Stomach smooth muscle (tissue), 2 donors: ENCODE data around the gene ADAMTS15.

ENCODE experiments used
- H3K27ac ChIP-seq: one replicate; pipeline ENCODE4 v1.7.0; 2013; ENCODE audit warnings: mild to moderate bottlenecking, low read length, inconsistent platforms
- H3K27me3 ChIP-seq, 2 donors: one replicate each; pipeline ENCODE4 v1.7.0; 2013; ENCODE audit warnings: low read length in 2 of 2; ENCODE audit not compliant: insufficient read depth in 2 of 2, control insufficient read depth in 1 of 2
- H3K36me3 ChIP-seq, 2 donors: one replicate each; pipeline ENCODE4 v1.7.0; 2013; ENCODE audit warnings: low read length in 2 of 2; ENCODE audit not compliant: control insufficient read depth in 2 of 2, insufficient read depth in 2 of 2
- H3K4me1 ChIP-seq: one replicate; pipeline ENCODE4 v1.7.0; 2013; ENCODE audit warnings: low read length; ENCODE audit not compliant: control insufficient read depth, insufficient read depth
- H3K4me3 ChIP-seq, 2 donors: one replicate each; pipeline ENCODE4 v1.7.0; 2013; ENCODE audit warnings: low read length in 2 of 2
- H3K9ac ChIP-seq, 2 donors: one replicate each; pipeline ENCODE4 v1.7.0; 2013; ENCODE audit warnings: low read length in 2 of 2, mild to moderate bottlenecking in 1 of 2
- H3K9me3 ChIP-seq, 2 donors: one replicate each; pipeline ENCODE4 v1.7.0; 2013; ENCODE audit warnings: low read length in 2 of 2; ENCODE audit not compliant: control insufficient read depth in 2 of 2
- donor health status: healthy.
- donor health status: Pancreatic carcinoma.

ADAMTS15 gene

GRCh38 chr11:130464291-130464812 is 15.9 kb downstream of the ADAMTS15 start:
- no peaks in the 10 kb centered on the region for H3K4me1 ChIP-seq
- H3K36me3 ChIP-seq: peaks cover 0 to 6% of the 10 kb centered on the region in 2 donors

DNA sequence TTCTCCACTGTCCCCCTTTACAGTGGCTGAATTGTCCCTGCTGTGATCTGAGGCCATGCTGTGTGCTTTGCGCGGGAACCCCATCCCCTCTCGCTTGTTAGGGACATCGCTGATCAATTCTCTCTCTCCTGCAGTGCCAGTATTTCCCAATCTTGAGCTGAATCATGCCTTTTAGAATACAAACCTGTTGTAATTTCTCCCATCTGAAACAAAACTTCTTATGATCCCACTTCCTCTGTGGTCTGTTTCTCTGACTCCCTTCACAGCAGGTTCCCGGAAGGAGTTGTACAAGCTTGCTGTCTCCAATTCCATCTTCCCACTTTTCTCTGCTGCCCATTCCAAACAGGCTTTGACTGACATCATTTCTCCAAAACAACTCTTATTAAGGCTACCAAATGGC is 16.8 kb downstream of the ADAMTS15 start:
- Histone ChIP-seq H3K4me3 (no peak overlapping the region), H3K36me3 (peaks cover 0 to 6% of the 10 kb centered on the region in 2 donors), H3K9ac (no peak overlapping the region), H3K9me3 (no peaks in the 10 kb centered on the region), H3K27me3 (no peaks in the 10 kb centered on the region), H3K27ac (no peak overlapping the region), H3K4me1 (no peaks in the 10 kb centered on the region)

More at GRCh38 chr11:130464291-130464812, 15.9 kb downstream of the ADAMTS15 start:
- H3K9me3 ChIP-seq: no peaks in the 10 kb centered on the region
- no peak overlapping the region for H3K27ac ChIP-seq
- H3K9ac ChIP-seq: no peak overlapping the region
- H3K27me3 ChIP-seq: no peaks in the 10 kb centered on the region
- no peak overlapping the region for H3K4me3 ChIP-seq

DNA sequence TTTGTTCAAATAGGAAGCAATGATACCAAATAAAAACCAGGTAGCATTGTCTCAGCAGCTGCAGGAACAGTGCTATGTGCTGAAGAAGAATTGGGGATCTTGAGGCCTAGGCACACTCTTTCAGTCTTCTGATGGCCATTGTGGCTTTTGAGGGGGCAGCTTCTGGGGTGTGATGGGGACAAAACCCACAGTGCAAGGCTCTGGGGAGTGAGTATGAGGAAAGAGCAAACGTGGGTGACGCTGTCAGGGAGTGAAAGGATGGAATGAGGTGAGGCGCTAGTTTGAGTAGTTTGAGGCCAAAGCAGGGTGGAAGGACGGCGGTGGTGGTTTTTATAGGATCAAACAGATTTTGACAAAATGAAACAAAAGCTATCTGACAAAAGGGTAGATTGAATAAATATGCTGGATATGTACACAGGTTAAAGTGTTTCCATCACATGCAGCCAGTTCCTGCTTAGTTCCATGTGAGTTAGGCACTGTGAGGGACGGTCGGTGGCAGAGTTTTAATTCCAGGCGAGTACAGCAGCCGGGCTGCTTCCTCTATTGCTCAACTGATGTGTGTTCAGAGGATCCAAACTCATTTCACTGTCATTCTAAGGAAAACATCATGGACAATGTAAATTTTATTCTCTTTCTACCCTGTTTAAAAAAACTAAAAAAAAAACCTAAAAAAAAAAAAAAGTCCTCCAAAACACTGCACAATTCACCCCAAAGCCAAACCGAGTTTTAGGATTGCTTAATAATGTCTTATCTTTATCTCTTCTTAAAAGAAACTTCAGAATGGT is 18.9 kb downstream of the ADAMTS15 start:
- no peaks in the 10 kb centered on the region for H3K27me3 ChIP-seq
- no peaks in the 10 kb centered on the region for H3K9me3 ChIP-seq
- no peak overlapping the region for H3K27ac ChIP-seq
- H3K9ac ChIP-seq: no peak overlapping the region
- no peak overlapping the region for H3K4me3 ChIP-seq
- H3K4me1 ChIP-seq: no peaks in the 10 kb centered on the region
- H3K36me3 ChIP-seq: peaks cover 0 to 9% of the 10 kb centered on the region in 2 donors

GRCh38 chr11:130469181-130469580 is 20.7 kb downstream of the ADAMTS15 start:
- no peaks in the 10 kb centered on the region for H3K9me3 ChIP-seq
- H3K27ac ChIP-seq: no peak overlapping the region
- no peak overlapping the region for H3K9ac ChIP-seq
- no peaks in the 10 kb centered on the region for H3K27me3 ChIP-seq
- H3K36me3 ChIP-seq: peaks cover 0 to 9% of the 10 kb centered on the region in 2 donors
- no peaks in the 10 kb centered on the region for H3K4me1 ChIP-seq
- no peak overlapping the region for H3K4me3 ChIP-seq

GRCh38 chr11:130470832-130471706 is 22.6 kb downstream of the ADAMTS15 start:
- Histone ChIP-seq H3K36me3 (peaks cover 0 to 6% of the 10 kb centered on the region in 2 donors), H3K4me1 (no peaks in the 10 kb centered on the region), H3K27ac (no peak overlapping the region), H3K9ac (no peak overlapping the region), H3K4me3 (no peak overlapping the region), H3K9me3 (no peaks in the 10 kb centered on the region), H3K27me3 (no peaks in the 10 kb centered on the region)

- Histone ChIP-seq H3K4me3 (no peak overlapping the region), H3K27me3 (no peaks in the 10 kb centered on the region), H3K4me1 (no peaks in the 10 kb centered on the region), H3K9ac (no peak overlapping the region), H3K36me3 (peaks cover 0 to 5% of the 10 kb centered on the region in 2 donors), H3K27ac (no peak overlapping the region), H3K9me3 (no peaks in the 10 kb centered on the region)
Observed at GRCh38 chr11:130471731-130472433, 23.4 kb downstream of the ADAMTS15 start.

DNA sequence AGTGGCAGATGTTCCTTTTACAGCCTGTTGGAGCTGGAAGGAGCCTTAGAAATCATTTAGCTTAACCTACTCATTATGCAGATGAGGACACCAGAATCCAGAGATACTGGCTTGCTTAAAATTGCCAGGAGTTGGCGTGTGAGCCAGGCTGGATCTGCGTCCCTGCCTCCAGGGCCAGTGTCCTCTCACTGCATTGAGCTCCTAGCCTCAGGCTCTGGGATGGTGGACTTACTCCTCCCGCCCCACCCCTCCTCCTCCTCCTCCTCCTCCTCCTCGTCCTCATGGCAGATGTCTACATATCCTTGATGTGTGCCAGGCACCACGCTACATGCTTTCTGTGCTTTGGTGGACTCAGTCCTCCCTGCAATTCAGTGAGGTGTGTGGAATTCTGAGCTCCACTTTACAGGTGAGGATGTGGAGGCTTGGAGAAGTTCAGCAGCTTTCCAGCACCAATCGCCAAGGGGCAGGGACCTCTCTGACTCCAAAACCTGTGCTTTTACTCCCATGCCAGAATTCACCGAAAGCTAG is 24.1 kb downstream of the ADAMTS15 start:
- no peak overlapping the region for H3K27ac ChIP-seq
- no peaks in the 10 kb centered on the region for H3K4me1 ChIP-seq
- no peak overlapping the region for H3K9ac ChIP-seq
- peaks cover 0 to 5% of the 10 kb centered on the region in 2 donors for H3K36me3 ChIP-seq
- no peaks in the 10 kb centered on the region for H3K27me3 ChIP-seq
- H3K9me3 ChIP-seq: no peaks in the 10 kb centered on the region
- H3K4me3 ChIP-seq: no peak overlapping the region

DNA sequence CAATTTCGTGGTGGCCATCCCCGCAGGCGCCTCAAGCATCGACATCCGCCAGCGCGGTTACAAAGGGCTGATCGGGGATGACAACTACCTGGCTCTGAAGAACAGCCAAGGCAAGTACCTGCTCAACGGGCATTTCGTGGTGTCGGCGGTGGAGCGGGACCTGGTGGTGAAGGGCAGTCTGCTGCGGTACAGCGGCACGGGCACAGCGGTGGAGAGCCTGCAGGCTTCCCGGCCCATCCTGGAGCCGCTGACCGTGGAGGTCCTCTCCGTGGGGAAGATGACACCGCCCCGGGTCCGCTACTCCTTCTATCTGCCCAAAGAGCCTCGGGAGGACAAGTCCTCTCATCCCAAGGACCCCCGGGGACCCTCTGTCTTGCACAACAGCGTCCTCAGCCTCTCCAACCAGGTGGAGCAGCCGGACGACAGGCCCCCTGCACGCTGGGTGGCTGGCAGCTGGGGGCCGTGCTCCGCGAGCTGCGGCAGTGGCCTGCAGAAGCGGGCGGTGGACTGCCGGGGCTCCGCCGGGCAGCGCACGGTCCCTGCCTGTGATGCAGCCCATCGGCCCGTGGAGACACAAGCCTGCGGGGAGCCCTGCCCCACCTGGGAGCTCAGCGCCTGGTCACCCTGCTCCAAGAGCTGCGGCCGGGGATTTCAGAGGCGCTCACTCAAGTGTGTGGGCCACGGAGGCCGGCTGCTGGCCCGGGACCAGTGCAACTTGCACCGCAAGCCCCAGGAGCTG is 24.8 kb downstream of the ADAMTS15 start:
- peaks cover 6% of the 10 kb centered on the region for H3K4me1 ChIP-seq
- H3K9me3 ChIP-seq: no peaks in the 10 kb centered on the region
- H3K9ac ChIP-seq: no peak overlapping the region
- H3K36me3 ChIP-seq: peaks cover 0 to 5% of the 10 kb centered on the region in 2 donors
- H3K27ac ChIP-seq: no peak overlapping the region
- H3K4me3 ChIP-seq: no peak overlapping the region
- H3K27me3 ChIP-seq: no peaks in the 10 kb centered on the region

DNA sequence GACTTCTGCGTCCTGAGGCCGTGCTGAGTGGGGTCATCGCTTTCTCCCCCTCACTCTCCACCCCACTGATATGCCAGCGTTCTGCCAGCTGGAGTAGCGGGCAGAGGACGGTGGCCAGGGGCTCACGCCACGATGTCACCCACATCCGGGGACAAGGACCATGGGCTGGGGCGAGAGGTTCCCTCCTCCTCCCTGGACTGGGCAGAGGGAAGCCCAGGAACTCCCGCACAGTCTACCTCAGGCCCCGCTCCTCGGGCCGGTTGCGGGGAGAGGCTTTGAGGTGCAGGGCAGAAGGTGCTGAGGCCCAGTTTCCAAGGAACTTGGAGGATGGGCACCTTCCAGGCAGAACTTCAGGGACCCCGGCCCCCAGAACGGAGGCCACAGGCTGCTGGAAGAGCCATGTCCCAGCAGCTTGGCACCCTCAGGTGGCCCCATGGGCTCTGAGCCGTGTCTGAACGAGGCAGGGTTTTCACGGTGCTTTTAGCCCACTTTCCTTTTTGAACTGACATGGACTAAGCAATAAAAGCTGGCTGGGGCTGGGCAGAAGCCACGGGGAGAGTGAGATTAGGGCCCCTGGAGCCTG is 25.4 kb downstream of the ADAMTS15 start:
- Histone ChIP-seq H3K9ac (no peak overlapping the region), H3K27me3 (no peaks in the 10 kb centered on the region), H3K36me3 (peaks cover 0 to 5% of the 10 kb centered on the region in 2 donors), H3K9me3 (no peaks in the 10 kb centered on the region), H3K4me1 (peaks cover 8% of the 10 kb centered on the region), H3K4me3 (no peak overlapping the region), H3K27ac (no peak overlapping the region)
